ENCODE results near the gene FKBP1A.

GRCh38 chr20:1319051-1319450 lies 73.8 kb downstream of the FKBP1A start:
- TF ChIP-seq POLR2A (IDR thresholded peaks at IDR 0.05): no peak
- TF ChIP-seq CTCF (IDR thresholded peaks at IDR 0.05): no peak
